ENCODE results near the gene DNAL1.
A peak's percentile ranks its signal among the peaks of the same experiment; 100 is the strongest.

DNAL1 gene

GRCh38 chr14:73752297-73752992 lies 107.7 kb downstream of the DNAL1 start:
- H3K27ac ChIP-seq, result peak overlapping the region; percentile 98

More at GRCh38 chr14:73752297-73752992, 107.7 kb downstream of the DNAL1 start:
- peak; percentile 28; the same call in 1 of the 2 replicates for TF ChIP-seq CTCF (IDR thresholded peaks at IDR 0.05)
- TF ChIP-seq ZFX (IDR thresholded peaks at IDR 0.05; ENCODE audit: borderline replicate concordance), result no peak
